Measurements from ENCODE around the gene FGFRL1. TPM values are rescaled to one million over a fixed set of nuclear protein-coding genes. Genes with fewer than 3 reads are reported as not detected.
A peak's percentile ranks its signal among the peaks of the same experiment; 100 is the strongest.

Gene FGFRL1
- polyA plus RNA-seq, 1 experiment = 21.2 TPM

- Histone ChIP-seq H3K27me3 (ENCODE audit: control insufficient read depth, insufficient read depth, low read length) (peaks cover 11% of the 10 kb centered on the region), H3K4me3 (ENCODE audit: low read depth, low read length) (no peak overlapping the region), H3K36me3 (ENCODE audit: control insufficient read depth, insufficient read depth, low read length) (no peaks in the 10 kb centered on the region)
- ChIA-PET POLR2A (no interaction called here), CTCF (no interaction called here)
- TF ChIP-seq CTCF (IDR thresholded peaks at IDR 0.05; ENCODE audit: insufficient read depth, low read depth, low read length) = no peak
- DNase-seq (ENCODE audit: low read depth) = no peak
These were observed 51.0 kb downstream of the FGFRL1 start for GRCh38 chr4:1062419-1062818.

- DNase-seq (ENCODE audit: low read depth) = no peak
- no peak for TF ChIP-seq CTCF (IDR thresholded peaks at IDR 0.05; ENCODE audit: insufficient read depth, low read depth, low read length)
- Histone ChIP-seq H3K27me3 (ENCODE audit: control insufficient read depth, insufficient read depth, low read length) (peaks cover 4% of the 10 kb centered on the region), H3K4me3 (ENCODE audit: low read depth, low read length) (no peak overlapping the region), H3K36me3 (ENCODE audit: control insufficient read depth, insufficient read depth, low read length) (no peaks in the 10 kb centered on the region)
- CTCF ChIA-PET = no interaction called here
- POLR2A ChIA-PET = no interaction called here
These were observed 54.3 kb downstream of the FGFRL1 start for GRCh38 chr4:1065732-1066131.

GRCh38 chr4:1069394-1069793, 58.0 kb downstream of the FGFRL1 start:
- H3K27me3 ChIP-seq (ENCODE audit: control insufficient read depth, insufficient read depth, low read length) = peaks cover 9% of the 10 kb centered on the region
- no peak for DNase-seq (ENCODE audit: low read depth)
- POLR2A ChIA-PET = no interaction called here
- no peak overlapping the region for H3K4me3 ChIP-seq (ENCODE audit: low read depth, low read length)
- no peak for TF ChIP-seq CTCF (IDR thresholded peaks at IDR 0.05; ENCODE audit: insufficient read depth, low read depth, low read length)
- no peaks in the 10 kb centered on the region for H3K36me3 ChIP-seq (ENCODE audit: control insufficient read depth, insufficient read depth, low read length)
- CTCF ChIA-PET = no interaction called here

GRCh38 chr4:1072830-1073446, 61.5 kb downstream of the FGFRL1 start:
- ChIA-PET CTCF (interaction anchor here (0.6 to 1.6 kb wide), 6 partner anchors 9 to 557 kb away, joined by 3 to 5 read pairs (median 3); partner anchors contain the start of gene TMEM175), POLR2A (no interaction called here)
- Histone ChIP-seq H3K36me3 (ENCODE audit: control insufficient read depth, insufficient read depth, low read length) (no peaks in the 10 kb centered on the region), H3K27me3 (ENCODE audit: control insufficient read depth, insufficient read depth, low read length) (peaks cover 13% of the 10 kb centered on the region), H3K4me3 (ENCODE audit: low read depth, low read length) (no peak overlapping the region)
- peak; percentile 90 for TF ChIP-seq CTCF (IDR thresholded peaks at IDR 0.05; ENCODE audit: insufficient read depth, low read depth, low read length)
- no peak for DNase-seq (ENCODE audit: low read depth)

GRCh38 chr4:1074077-1074476, 62.7 kb downstream of the FGFRL1 start:
- no peak for TF ChIP-seq CTCF (IDR thresholded peaks at IDR 0.05; ENCODE audit: insufficient read depth, low read depth, low read length)
- no peak for DNase-seq (ENCODE audit: low read depth)
- CTCF ChIA-PET = interaction anchor here (1.0 to 1.7 kb wide), 4 partner anchors 8 to 555 kb away, joined by 3 to 5 read pairs (median 4); no protein-coding TSS in a partner anchor
- peaks cover 13% of the 10 kb centered on the region for H3K27me3 ChIP-seq (ENCODE audit: control insufficient read depth, insufficient read depth, low read length)
- POLR2A ChIA-PET = no interaction called here
- no peak overlapping the region for H3K4me3 ChIP-seq (ENCODE audit: low read depth, low read length)
- no peaks in the 10 kb centered on the region for H3K36me3 ChIP-seq (ENCODE audit: control insufficient read depth, insufficient read depth, low read length)
